Mesenchymal stem cell (in vitro differentiated cells and primary cell): ENCODE results near the gene FOSL1.

ENCODE experiments used
- DNase-seq: peaks from one replicate; pipeline ENCODE4 v3.0.0-alpha.2; 2013
- H2AFZ ChIP-seq: one replicate; pipeline ENCODE4 v1.6.1; 2013; ENCODE audit warnings: low read depth, mild to moderate bottlenecking, control low read depth, inconsistent platforms, low read length, moderate library complexity
- H2AK5ac ChIP-seq: 2 replicates; pipeline ENCODE4 v1.6.1; 2013; ENCODE audit warnings: low read length, moderate library complexity, mild to moderate bottlenecking, inconsistent platforms; ENCODE audit not compliant: severe bottlenecking
- H2BK120ac ChIP-seq: one replicate; pipeline ENCODE4 v1.6.1; 2013; ENCODE audit warnings: low read depth, mild to moderate bottlenecking, inconsistent platforms, low read length, moderate library complexity
- H2BK12ac ChIP-seq, 2 experiments: one replicate each; pipeline ENCODE4 v1.6.1; 2013; ENCODE audit warnings: inconsistent platforms in 2 of 2, low read length in 2 of 2, mild to moderate bottlenecking in 2 of 2, moderate library complexity in 2 of 2, control low read depth in 1 of 2
- H2BK15ac ChIP-seq: one replicate; pipeline ENCODE4 v1.6.1; 2013; ENCODE audit warnings: mild to moderate bottlenecking, low read depth, inconsistent platforms; ENCODE audit not compliant: poor library complexity, severe bottlenecking
- H2BK5ac ChIP-seq: 2 replicates; pipeline ENCODE4 v1.6.1; 2013; ENCODE audit warnings: low read depth, mild to moderate bottlenecking, low read length, control low read depth, inconsistent platforms; ENCODE audit not compliant: poor library complexity, severe bottlenecking
- H3K14ac ChIP-seq, 2 experiments: one replicate each; pipeline ENCODE4 v1.6.1; 2013; ENCODE audit warnings: inconsistent platforms in 2 of 2, low read length in 2 of 2, control low read depth in 1 of 2, mild to moderate bottlenecking in 1 of 2, moderate library complexity in 1 of 2
- H3K18ac ChIP-seq, 2 experiments: one replicate each; pipeline ENCODE4 v1.6.1; 2013; ENCODE audit warnings: inconsistent platforms in 2 of 2, low read length in 2 of 2, control low read depth in 1 of 2, low read depth in 1 of 2, mild to moderate bottlenecking in 1 of 2
- H3K23ac ChIP-seq, 2 experiments: one replicate each; pipeline ENCODE4 v1.6.1; 2013; ENCODE audit warnings: inconsistent platforms in 2 of 2, low read length in 2 of 2, mild to moderate bottlenecking in 2 of 2, moderate library complexity in 2 of 2, control low read depth in 1 of 2
- H3K27ac ChIP-seq: 2 replicates; pipeline ENCODE4 v1.5.1; 2013; ENCODE audit warnings: mild to moderate bottlenecking, moderate library complexity, low read length, control low read depth, inconsistent platforms; ENCODE audit not compliant: poor library complexity, severe bottlenecking
- H3K27me3 ChIP-seq, 2 experiments: 2 replicates each; pipeline versions ENCODE4 v1.6.1 to v1.7.0; 2013; ENCODE audit warnings: low read length in 2 of 2, mild to moderate bottlenecking in 2 of 2, moderate library complexity in 2 of 2, control low read depth in 1 of 2, inconsistent platforms in 1 of 2; ENCODE audit not compliant: control insufficient read depth in 1 of 2, insufficient read depth in 1 of 2
- H3K36me3 ChIP-seq, 2 experiments: 2 replicates each; pipeline versions ENCODE4 v1.6.1 to v1.7.0; 2013; ENCODE audit warnings: low read length in 2 of 2, control low read depth in 1 of 2, inconsistent platforms in 1 of 2, low read depth in 1 of 2, mild to moderate bottlenecking in 1 of 2; ENCODE audit not compliant: insufficient read depth in 2 of 2, control insufficient read depth in 1 of 2
- H3K4ac ChIP-seq, 2 experiments: one replicate each; pipeline ENCODE4 v1.6.1; 2013; ENCODE audit warnings: inconsistent platforms in 2 of 2, low read length in 2 of 2, mild to moderate bottlenecking in 2 of 2, moderate library complexity in 2 of 2, control low read depth in 1 of 2, low read depth in 1 of 2
- H3K4me1 ChIP-seq: 2 replicates; pipeline ENCODE4 v1.6.1; 2013; ENCODE audit warnings: low read depth, low read length, control low read depth; ENCODE audit not compliant: control insufficient read depth, insufficient read depth
- H3K4me2 ChIP-seq: 2 replicates; pipeline ENCODE4 v1.6.1; 2013; ENCODE audit warnings: low read length, mild to moderate bottlenecking, inconsistent platforms; ENCODE audit not compliant: poor library complexity, severe bottlenecking
- H3K4me3 ChIP-seq, 2 experiments: 2 replicates each; pipeline versions ENCODE4 v1.5.1 to v1.7.0; 2013; ENCODE audit warnings: low read length in 2 of 2, mild to moderate bottlenecking in 2 of 2, control low read depth in 1 of 2, low read depth in 1 of 2; ENCODE audit not compliant: insufficient read depth in 1 of 2
- H3K79me1 ChIP-seq: replicated peaks from 2 replicates; pipeline ENCODE4 v1.6.1; 2013; ENCODE audit warnings: mild to moderate bottlenecking, control low read depth, low read length, inconsistent platforms; ENCODE audit not compliant: poor library complexity, severe bottlenecking
- H3K9ac ChIP-seq: 2 replicates; pipeline ENCODE4 v1.7.0; 2013; ENCODE audit warnings: mild to moderate bottlenecking, low read length, moderate library complexity
- H3K9me3 ChIP-seq: 2 replicates; pipeline ENCODE4 v1.7.0; 2013; ENCODE audit warnings: mild to moderate bottlenecking, low read length; ENCODE audit not compliant: control insufficient read depth
- H4K8ac ChIP-seq: one replicate; pipeline ENCODE4 v1.6.1; 2013; ENCODE audit warnings: inconsistent platforms, mild to moderate bottlenecking, low read length, moderate library complexity
- H4K91ac ChIP-seq: one replicate; pipeline ENCODE4 v1.6.1; 2013; ENCODE audit warnings: mild to moderate bottlenecking, low read length, inconsistent platforms
- WGBS: methylation state at CpG from one replicate; pipeline ENCODE4 v1.1.7; 2013; ENCODE audit warnings: mixed read lengths; 5-methylcytosine and 5-hydroxymethylcytosine counted together

FOSL1 gene

GRCh38 chr11:65887723-65888162 is 12.4 kb downstream of the FOSL1 start:
- Histone ChIP-seq H2BK120ac (peak overlapping the region; percentile 13), H3K4ac (peak overlapping the region; percentile 29 to 82), H3K27me3 (no peaks in the 10 kb centered on the region), H2BK12ac (no peak overlapping the region), H3K36me3 (peaks cover 52 to 55% of the 10 kb centered on the region in 2 experiments), H2AK5ac (no peak overlapping the region), H2AFZ (peak overlapping the region; percentile 33), H3K27ac (peak overlapping the region; percentile 48), H3K14ac (peak overlapping the region in 1 of 2 experiments; percentile 68), H4K91ac (peak overlapping the region; percentile 46), H3K4me1 (peaks cover 35% of the 10 kb centered on the region), H2BK15ac (peak overlapping the region; percentile 33), H3K9me3 (no peaks in the 10 kb centered on the region), H2BK5ac (no peak overlapping the region), H3K18ac (peak overlapping the region; percentile 30 to 79), H4K8ac (peak overlapping the region; percentile 45), H3K9ac (peak overlapping the region; percentile 94), H3K4me3 (peak overlapping the region; percentile 70 to 87), H3K79me1 (peaks cover 27% of the 10 kb centered on the region), H3K4me2 (peak overlapping the region; percentile 89), H3K23ac (no peak overlapping the region)
- 1% methylated on average over 23 of the region's 23 CpGs for WGBS
- no peak for DNase-seq

- H3K79me1 ChIP-seq, result peaks cover 28% of the 10 kb centered on the region
- H3K4ac ChIP-seq, result peak overlapping the region in 1 of 2 experiments; percentile 72
- peak overlapping the region; percentile 46 for H4K91ac ChIP-seq
- no peak overlapping the region for H4K8ac ChIP-seq
- H3K9me3 ChIP-seq, result no peaks in the 10 kb centered on the region
- peak overlapping the region; percentile 94 for H3K9ac ChIP-seq
- peaks cover 52 to 56% of the 10 kb centered on the region in 2 experiments for H3K36me3 ChIP-seq
- no peak overlapping the region for H2BK5ac ChIP-seq
- DNase-seq, result no peak
- H2BK15ac ChIP-seq, result peak overlapping the region; percentile 33
- 87% methylated on average over 14 of the region's 14 CpGs for WGBS
- H3K4me1 ChIP-seq, result peaks cover 30% of the 10 kb centered on the region
- no peak overlapping the region for H2AFZ ChIP-seq
- peak overlapping the region in 1 of 2 experiments; percentile 68 for H3K14ac ChIP-seq
- H3K4me3 ChIP-seq, result peak overlapping the region in 1 of 2 experiments; percentile 87
- H3K23ac ChIP-seq, result peak overlapping the region in 1 of 2 experiments; percentile 43
- H3K4me2 ChIP-seq, result peak overlapping the region; percentile 89
- H3K27me3 ChIP-seq, result no peaks in the 10 kb centered on the region
- H3K27ac ChIP-seq, result peak overlapping the region; percentile 48
- H2BK120ac ChIP-seq, result no peak overlapping the region
- no peak overlapping the region for H2AK5ac ChIP-seq
- peak overlapping the region in 1 of 2 experiments; percentile 41 for H2BK12ac ChIP-seq
- peak overlapping the region in 1 of 2 experiments; percentile 37 for H3K18ac ChIP-seq
These were observed 13.1 kb downstream of the FOSL1 start for GRCh38 chr11:65886826-65887722.

GRCh38 chr11:65885808-65886536 is 14.2 kb downstream of the FOSL1 start:
- Histone ChIP-seq H2AFZ (no peak overlapping the region), H3K27ac (no peak overlapping the region), H3K18ac (no peak overlapping the region), H3K4me3 (no peak overlapping the region), H3K9ac (peak overlapping the region; percentile 94), H3K36me3 (peaks cover 51 to 56% of the 10 kb centered on the region in 2 experiments), H3K79me1 (peaks cover 28% of the 10 kb centered on the region), H2BK5ac (no peak overlapping the region), H4K8ac (no peak overlapping the region), H3K23ac (no peak overlapping the region), H2BK15ac (no peak overlapping the region), H2BK120ac (no peak overlapping the region), H3K14ac (no peak overlapping the region), H3K4me1 (peaks cover 21% of the 10 kb centered on the region), H2BK12ac (no peak overlapping the region), H3K9me3 (no peaks in the 10 kb centered on the region), H2AK5ac (no peak overlapping the region), H3K4me2 (no peak overlapping the region), H3K27me3 (no peaks in the 10 kb centered on the region), H3K4ac (no peak overlapping the region), H4K91ac (no peak overlapping the region)
- WGBS, result 94% methylated on average over 8 of the region's 12 CpGs
- no peak for DNase-seq

- H3K36me3 ChIP-seq, result peaks cover 51 to 56% of the 10 kb centered on the region in 2 experiments
- no peak overlapping the region for H3K4ac ChIP-seq
- no peak overlapping the region for H2AK5ac ChIP-seq
- no peak overlapping the region for H2BK12ac ChIP-seq
- no peaks in the 10 kb centered on the region for H3K9me3 ChIP-seq
- no peak overlapping the region for H3K18ac ChIP-seq
- no peaks in the 10 kb centered on the region for H3K27me3 ChIP-seq
- H2BK5ac ChIP-seq, result no peak overlapping the region
- H3K4me2 ChIP-seq, result no peak overlapping the region
- no peak overlapping the region for H3K23ac ChIP-seq
- DNase-seq, result no peak
- H2AFZ ChIP-seq, result no peak overlapping the region
- 96% methylated on average over 7 of the region's 7 CpGs for WGBS
- H2BK120ac ChIP-seq, result no peak overlapping the region
- H4K91ac ChIP-seq, result peak overlapping the region; percentile 11
- no peak overlapping the region for H2BK15ac ChIP-seq
- H3K4me3 ChIP-seq, result no peak overlapping the region
- peak overlapping the region; percentile 47 for H4K8ac ChIP-seq
- H3K4me1 ChIP-seq, result peaks cover 18% of the 10 kb centered on the region
- no peak overlapping the region for H3K14ac ChIP-seq
- H3K79me1 ChIP-seq, result peaks cover 28% of the 10 kb centered on the region
- H3K9ac ChIP-seq, result peak overlapping the region; percentile 14
- no peak overlapping the region for H3K27ac ChIP-seq
These were observed 15.0 kb downstream of the FOSL1 start for GRCh38 chr11:65885231-65885630.
